Nephron (organoid): ENCODE data around the gene PRKAR2B.

Experiments used
- H3K27ac Mint-ChIP-seq, 3 experiments: 2 replicates each; pipeline ENCODE4 v1.8.0; 2020; ENCODE audit warnings: mixed read lengths in 3 of 3, mild to moderate bottlenecking in 2 of 3, moderate library complexity in 1 of 3
- H3K27me3 Mint-ChIP-seq: 2 replicates; pipeline ENCODE4 v1.8.0; 2021; ENCODE audit warnings: low read depth, mild to moderate bottlenecking, moderate library complexity, mixed read lengths
- H3K36me3 Mint-ChIP-seq: 2 replicates; pipeline ENCODE4 v1.8.0; 2020; ENCODE audit warnings: low read depth, mixed read lengths
- H3K4me1 Mint-ChIP-seq: 2 replicates; pipeline ENCODE4 v1.8.0; 2020; ENCODE audit warnings: mixed read lengths
- H3K4me3 Mint-ChIP-seq, 3 experiments: 2 replicates each; pipeline ENCODE4 v1.8.0; 2020; ENCODE audit warnings: mild to moderate bottlenecking in 3 of 3, mixed read lengths in 3 of 3, moderate library complexity in 2 of 3
- H3K9me3 Mint-ChIP-seq: 2 replicates; pipeline ENCODE4 v1.8.0; 2020; ENCODE audit warnings: mixed read lengths
- CTCF ChIP-seq, 3 experiments: fragments of 200-600 bp; sonication (generic); IDR thresholded peaks; one replicate each; pipeline ENCODE4 v1.5.0; 2021; ENCODE audit warnings: antibody characterized with exemption in 3 of 3; ENCODE audit not compliant: unreplicated experiment in 3 of 3

Gene PRKAR2B

GRCh38 chr7:107119376-107120105 is 75.0 kb downstream of the PRKAR2B start:
- H3K36me3 Mint-ChIP-seq = no peaks in the 10 kb centered on the region
- H3K4me1 Mint-ChIP-seq = peaks cover 40% of the 10 kb centered on the region
- H3K4me3 Mint-ChIP-seq = no peak overlapping the region
- H3K27ac Mint-ChIP-seq = peak overlapping the region; percentile 55 to 78 (median 70)
- no peaks in the 10 kb centered on the region for H3K9me3 Mint-ChIP-seq
- H3K27me3 Mint-ChIP-seq = no peaks in the 10 kb centered on the region
- TF ChIP-seq CTCF (IDR thresholded peaks at IDR 0.05; ENCODE audit: unreplicated experiment in 3 of 3) = no peak

- Mint-ChIP-seq H3K9me3 (no peaks in the 10 kb centered on the region), H3K4me1 (peaks cover 23% of the 10 kb centered on the region), H3K27me3 (no peaks in the 10 kb centered on the region), H3K36me3 (no peaks in the 10 kb centered on the region), H3K4me3 (no peak overlapping the region), H3K27ac (peak overlapping the region; percentile 32 to 64 (median 43))
- TF ChIP-seq CTCF (IDR thresholded peaks at IDR 0.05; ENCODE audit: unreplicated experiment in 3 of 3) = no peak
Measured at GRCh38 chr7:107122486-107122911, 78.0 kb downstream of the PRKAR2B start.

GRCh38 chr7:107123392-107123791 is 78.9 kb downstream of the PRKAR2B start:
- Mint-ChIP-seq H3K27ac (no peak overlapping the region), H3K9me3 (no peaks in the 10 kb centered on the region), H3K4me1 (peaks cover 14% of the 10 kb centered on the region), H3K4me3 (no peak overlapping the region), H3K27me3 (no peaks in the 10 kb centered on the region), H3K36me3 (no peaks in the 10 kb centered on the region)
- no peak for TF ChIP-seq CTCF (IDR thresholded peaks at IDR 0.05; ENCODE audit: unreplicated experiment in 3 of 3)

- Mint-ChIP-seq H3K27ac (peak overlapping the region in 1 of 3 experiments; percentile 43), H3K36me3 (no peaks in the 10 kb centered on the region), H3K27me3 (no peaks in the 10 kb centered on the region), H3K9me3 (no peaks in the 10 kb centered on the region), H3K4me3 (no peak overlapping the region), H3K4me1 (peaks cover under 1% of the 10 kb centered on the region)
- TF ChIP-seq CTCF (IDR thresholded peaks at IDR 0.05; ENCODE audit: unreplicated experiment in 3 of 3) = no peak
Measured at GRCh38 chr7:107125475-107125874, 81.0 kb downstream of the PRKAR2B start.

- Mint-ChIP-seq H3K27ac (no peak overlapping the region), H3K9me3 (no peaks in the 10 kb centered on the region), H3K4me3 (no peak overlapping the region), H3K36me3 (no peaks in the 10 kb centered on the region), H3K27me3 (no peaks in the 10 kb centered on the region), H3K4me1 (peaks cover 7% of the 10 kb centered on the region)
- TF ChIP-seq CTCF (IDR thresholded peaks at IDR 0.05; ENCODE audit: unreplicated experiment in 3 of 3) = no peak
Measured at GRCh38 chr7:107128217-107128616, 83.7 kb downstream of the PRKAR2B start.

GRCh38 chr7:107128748-107129147 is 84.2 kb downstream of the PRKAR2B start:
- no peaks in the 10 kb centered on the region for H3K27me3 Mint-ChIP-seq
- H3K27ac Mint-ChIP-seq = no peak overlapping the region
- TF ChIP-seq CTCF (IDR thresholded peaks at IDR 0.05; ENCODE audit: unreplicated experiment in 3 of 3) = no peak
- no peaks in the 10 kb centered on the region for H3K9me3 Mint-ChIP-seq
- peaks cover 7% of the 10 kb centered on the region for H3K4me1 Mint-ChIP-seq
- no peak overlapping the region for H3K4me3 Mint-ChIP-seq
- no peaks in the 10 kb centered on the region for H3K36me3 Mint-ChIP-seq
